Activated gamma-delta T cell (primary cell): ENCODE measurements around the gene FOXS1.

ENCODE experiments used
- DNase-seq: peaks from one replicate; lab custom pipeline; 2025; lab: John Stamatoyannopoulos, UW

FOXS1 gene

DNA sequence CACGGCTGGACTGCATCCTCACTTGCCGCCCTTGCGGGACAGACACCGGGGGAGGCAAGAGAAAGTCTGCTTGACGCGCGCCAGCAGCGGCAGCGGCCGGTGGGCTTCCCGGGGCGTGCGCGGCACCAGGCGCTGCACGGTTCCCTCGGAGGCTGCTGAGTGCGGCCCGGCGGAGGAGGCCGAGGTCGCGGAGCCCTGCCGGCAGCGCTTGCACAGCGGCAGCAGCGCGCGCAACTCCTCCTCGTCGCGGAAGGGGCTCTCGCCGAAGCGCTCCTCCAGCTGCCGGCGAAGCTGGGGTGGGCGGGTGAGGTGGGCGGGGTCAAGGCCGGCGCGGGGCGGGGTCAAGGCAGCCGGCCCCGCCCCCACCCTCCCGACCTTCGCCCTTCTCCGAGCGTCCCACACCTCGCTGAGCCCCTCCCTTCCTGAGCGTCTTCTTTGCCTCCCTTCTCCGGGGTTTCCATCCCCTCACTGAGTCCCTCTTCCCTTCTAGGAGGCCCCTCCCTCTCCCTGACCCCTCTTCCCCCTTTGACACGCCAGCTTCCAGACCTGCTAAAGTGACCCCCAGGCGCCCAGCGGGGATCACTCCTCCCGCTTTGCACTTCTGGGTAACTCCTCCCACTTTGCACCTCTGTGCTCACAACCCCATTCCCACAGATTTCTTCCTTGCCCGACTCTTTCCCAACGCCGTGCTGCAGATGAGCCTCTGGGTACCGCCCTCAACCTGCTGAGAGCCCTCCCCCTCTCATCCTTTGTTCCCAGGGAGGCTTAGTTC is 16.2 kb upstream of the FOXS1 start:
- DNase-seq, result peak; percentile 60

DNA sequence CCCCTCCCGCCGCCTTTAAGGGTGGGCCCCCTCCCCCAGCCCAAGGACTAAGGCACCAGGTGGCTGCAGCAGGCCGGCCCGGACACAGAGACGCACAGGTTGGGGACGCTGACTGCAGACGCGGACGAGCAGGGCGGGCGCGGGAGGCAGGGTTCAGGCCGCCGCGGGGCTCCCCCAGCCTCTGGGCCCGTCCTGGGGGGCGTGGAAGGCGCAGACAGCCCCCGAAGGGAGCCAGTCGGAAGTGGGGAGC is 15.7 kb upstream of the FOXS1 start:
- peak; percentile 39 for DNase-seq

GRCh38 chr20:31860390-31861134 is 15.2 kb upstream of the FOXS1 start:
- no peak for DNase-seq

DNA sequence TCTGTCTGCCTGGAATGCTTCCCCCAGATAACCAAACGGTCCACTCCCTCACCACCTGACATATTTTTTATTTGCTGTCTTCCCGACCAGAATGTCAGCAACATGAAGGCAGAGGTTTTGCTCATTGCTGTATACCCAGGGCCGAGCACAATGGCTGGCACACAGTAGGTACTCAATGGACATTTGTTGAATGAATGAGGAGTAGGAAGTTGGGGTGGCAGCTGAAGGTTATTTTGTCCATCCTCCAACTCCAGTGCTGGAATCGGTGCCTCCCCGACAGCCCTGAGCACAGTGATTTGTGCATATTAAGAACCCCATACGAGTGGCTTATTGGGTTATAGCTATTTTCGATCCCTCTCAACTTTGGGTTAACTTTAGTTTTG is 14.6 kb upstream of the FOXS1 start:
- no peak for DNase-seq

- DNase-seq, result no peak
Measured at GRCh38 chr20:31859266-31859997, 14.0 kb upstream of the FOXS1 start.

GRCh38 chr20:31858760-31859083 is 13.3 kb upstream of the FOXS1 start:
- DNase-seq, result no peak

DNA sequence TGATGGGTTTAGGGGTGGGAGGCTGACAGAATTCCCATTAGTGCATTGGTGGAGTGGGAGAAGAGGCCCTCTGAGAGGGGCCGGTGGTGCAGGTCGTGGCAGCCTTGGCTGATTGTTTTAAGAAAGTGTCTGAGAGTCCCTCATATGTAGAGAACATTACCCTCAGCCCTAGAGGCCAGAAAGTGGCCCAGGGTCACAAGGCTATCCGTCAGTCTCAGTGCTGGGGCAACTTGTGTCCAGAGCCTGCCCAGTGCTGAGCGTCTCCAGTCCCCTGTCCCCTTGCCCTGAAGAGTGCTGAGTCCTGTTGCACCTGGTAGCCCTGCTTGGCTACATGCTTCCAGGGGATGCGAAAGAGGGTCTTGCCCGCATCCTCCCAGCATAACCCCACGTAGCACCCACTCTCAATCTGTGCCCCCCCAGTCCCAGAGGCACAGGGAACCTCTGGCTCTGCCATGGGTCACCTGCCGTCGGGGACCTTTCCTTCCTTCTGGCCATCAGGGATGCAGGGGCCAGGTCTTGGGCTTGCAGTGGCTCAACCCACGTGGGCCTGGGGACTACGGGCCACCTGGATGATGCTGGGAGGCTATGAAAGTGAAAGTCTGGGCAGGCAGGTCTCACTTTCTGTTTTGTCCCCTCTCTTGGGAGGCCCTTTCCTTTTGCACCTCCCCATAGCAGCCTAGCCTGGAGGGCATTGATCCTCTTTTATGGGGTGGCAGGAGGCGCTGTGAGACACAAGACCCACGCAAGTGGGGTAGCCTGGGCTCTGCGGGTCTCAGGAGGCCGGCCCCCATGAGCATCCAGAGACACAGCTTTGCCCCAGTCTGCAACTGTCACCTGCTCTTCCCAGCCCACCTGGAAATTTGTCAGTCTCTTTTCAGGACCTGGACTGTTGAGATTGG is 12.7 kb upstream of the FOXS1 start:
- DNase-seq, result no peak

DNA sequence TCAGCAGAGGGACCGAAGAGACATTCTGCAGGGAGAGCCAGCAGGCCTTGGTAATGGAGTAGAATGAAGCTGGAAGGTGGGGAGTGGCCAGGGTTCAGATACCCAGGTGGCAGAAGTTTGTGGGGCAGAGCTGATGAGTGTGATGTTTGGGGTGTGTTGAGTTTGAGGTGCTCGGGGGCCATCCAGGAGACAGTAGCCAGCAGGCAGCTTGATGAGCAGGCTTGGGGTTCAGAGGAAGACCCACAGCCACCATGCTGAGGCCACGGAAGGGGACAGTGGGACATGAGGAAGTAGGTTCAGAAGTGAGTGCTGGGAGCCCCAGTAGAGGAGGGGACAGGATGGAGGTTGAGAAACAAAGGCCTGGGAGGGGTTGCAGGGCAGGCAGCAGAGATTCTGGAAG is 11.1 kb upstream of the FOXS1 start:
- DNase-seq, result no peak

- DNase-seq, result no peak
Measured at GRCh38 chr20:31853481-31853880, 8.1 kb upstream of the FOXS1 start.

DNA sequence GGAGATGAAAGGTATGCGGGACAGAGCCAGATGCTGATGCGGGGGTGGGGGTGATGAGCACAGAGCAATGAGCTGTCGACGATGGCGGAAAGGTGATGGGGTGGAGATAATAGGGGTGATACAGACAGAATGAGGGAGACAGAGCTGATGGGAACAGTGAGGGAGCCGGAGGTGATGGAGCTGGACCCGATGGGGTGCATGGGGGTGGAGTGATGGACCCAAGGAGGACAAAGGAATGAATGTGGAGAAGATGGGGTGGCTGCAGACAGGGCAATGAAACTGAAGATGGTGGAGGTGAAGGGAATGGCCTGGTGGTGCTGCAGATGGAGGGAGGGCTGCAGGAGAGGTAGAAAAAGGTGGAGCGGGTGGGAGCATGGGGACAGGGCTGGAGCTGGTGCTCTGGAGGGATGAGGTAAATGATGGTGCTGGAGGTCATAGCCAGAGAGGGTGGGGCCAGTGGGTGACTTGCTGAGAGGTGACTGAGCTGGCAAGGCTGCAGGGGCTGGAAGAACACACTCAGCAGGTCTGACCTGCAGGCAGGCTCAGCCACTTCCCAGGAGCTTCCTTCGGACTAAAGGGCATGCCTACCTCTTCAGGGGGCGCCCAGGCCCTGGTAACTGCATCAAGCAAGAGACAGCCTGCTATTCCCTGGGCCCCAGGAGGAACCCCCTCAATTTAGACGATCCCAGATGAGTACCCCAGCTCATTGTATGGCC is 6.0 kb upstream of the FOXS1 start:
- no peak for DNase-seq

GRCh38 chr20:31849306-31849930 is 4.0 kb upstream of the FOXS1 start:
- DNase-seq, result no peak

GRCh38 chr20:31848088-31848999 is 2.9 kb upstream of the FOXS1 start:
- DNase-seq, result no peak

- no peak for DNase-seq
Measured at GRCh38 chr20:31846793-31847138, 1.4 kb upstream of the FOXS1 start.

DNA sequence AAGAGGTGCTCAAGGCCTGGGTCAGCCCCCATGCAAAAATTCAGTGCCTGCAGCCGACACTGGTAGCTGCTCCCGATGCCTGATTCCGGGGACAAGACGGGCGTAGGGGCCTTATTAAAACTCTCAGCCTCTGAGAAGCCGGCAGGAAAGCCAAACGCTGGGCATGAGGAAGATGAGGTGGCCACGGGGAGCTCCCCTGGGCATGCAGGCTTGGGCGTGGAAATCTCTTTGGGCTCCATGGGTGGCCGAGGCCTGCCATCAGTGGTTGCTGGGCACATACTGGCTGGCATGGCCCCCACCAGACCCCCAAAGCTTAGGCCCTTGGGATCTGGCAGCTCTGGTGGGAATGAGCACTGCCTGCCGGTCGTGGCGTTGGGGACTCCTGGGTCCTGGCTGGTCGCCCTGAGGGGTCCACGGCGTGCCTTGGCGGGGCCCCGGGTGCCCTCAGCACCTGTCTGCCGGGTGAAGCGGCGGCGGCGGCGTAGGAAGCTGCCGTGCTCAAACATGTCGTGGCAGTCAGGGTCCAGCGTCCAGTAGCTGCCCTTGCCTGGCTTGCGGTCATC is 586 bp downstream of the FOXS1 start:
- DNase-seq, result no peak

DNA sequence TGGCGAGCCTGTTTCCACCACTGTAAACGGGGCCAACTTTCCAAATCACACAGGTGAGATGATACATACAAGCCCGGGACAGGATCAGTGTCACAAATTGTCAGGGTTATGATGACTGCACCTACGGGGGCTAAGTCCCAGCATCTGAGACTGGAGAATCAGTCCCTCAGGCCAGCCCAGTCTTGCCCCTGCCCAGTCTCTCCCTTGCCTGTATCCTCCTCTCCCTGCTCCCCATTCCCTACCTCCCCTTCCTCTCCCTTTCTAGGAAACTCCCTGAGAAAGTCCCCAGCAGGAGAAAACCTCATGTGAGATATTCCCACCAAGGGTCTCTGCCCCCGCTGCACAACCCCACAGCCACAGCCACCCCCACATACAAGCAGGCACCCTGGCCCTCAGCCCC is 1.5 kb downstream of the FOXS1 start:
- DNase-seq, result no peak

GRCh38 chr20:31843288-31843687 is 2.1 kb downstream of the FOXS1 start:
- DNase-seq, result no peak

DNA sequence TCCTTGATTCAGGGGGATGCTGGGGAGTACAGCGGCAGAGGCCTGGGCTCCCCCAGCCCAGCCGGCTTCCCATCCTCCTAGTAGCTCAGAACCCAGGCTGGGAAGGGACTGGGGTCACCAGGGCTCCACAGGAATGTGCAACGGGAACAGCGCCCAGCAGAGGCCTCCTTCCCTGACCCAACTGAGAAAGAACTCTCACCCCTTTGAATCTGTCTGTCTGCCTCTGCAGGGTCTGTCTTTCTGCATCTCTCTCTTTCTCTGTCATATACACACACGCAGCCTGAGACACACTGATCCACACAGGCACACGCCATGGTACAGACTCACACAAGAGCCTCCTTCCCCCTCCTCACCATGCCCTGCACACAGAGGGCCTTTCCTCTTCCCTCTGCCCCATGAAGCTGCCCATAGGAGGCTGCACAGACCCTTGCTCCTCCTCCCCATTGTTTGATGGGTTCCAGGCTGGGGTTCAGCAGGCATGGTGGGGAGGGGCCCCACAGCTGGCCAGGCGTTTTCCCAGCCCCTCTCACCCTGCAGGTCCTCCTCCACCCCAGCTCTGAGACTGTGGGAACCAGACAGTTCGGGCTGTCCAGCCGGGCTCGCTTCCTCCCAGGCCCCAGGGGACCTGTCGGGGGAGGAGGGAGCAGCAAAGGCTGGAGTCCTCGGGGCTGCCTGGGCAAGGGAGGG is 2.8 kb downstream of the FOXS1 start:
- no peak for DNase-seq

GRCh38 chr20:31841928-31842327 is 3.5 kb downstream of the FOXS1 start:
- DNase-seq, result no peak
